PFSK-1 (cell line): ENCODE measurements around the gene EFHD2.

ENCODE experiments used
- FOXP2 ChIP-seq: optimal IDR thresholded peaks from 2 replicates; pipeline ENCODE3; 2011; ENCODE audit warnings: borderline replicate concordance, control low read depth, inconsistent platforms; ENCODE audit not compliant: insufficient read depth; ENCODE audit errors: extremely low read length, extremely low read depth
- POLR2AphosphoS5 ChIP-seq: IDR thresholded peaks from 2 replicates; pipeline ENCODE4 v1.6.1; 2012; ENCODE audit warnings: low read depth, mild to moderate bottlenecking, control low read depth, low read length, moderate library complexity
- REST ChIP-seq, 2 experiments: IDR thresholded peaks; 2 replicates each; pipeline versions ENCODE4 v1.6.1 to v1.8.0; 2011 to 2012; ENCODE audit warnings: low read depth in 2 of 2, low read length in 2 of 2, control low read depth in 1 of 2, inconsistent platforms in 1 of 2, mild to moderate bottlenecking in 1 of 2, moderate library complexity in 1 of 2; ENCODE audit not compliant: insufficient read depth in 1 of 2
- SIN3A ChIP-seq: IDR thresholded peaks from 2 replicates; pipeline ENCODE4 v1.6.1; 2012; ENCODE audit warnings: mild to moderate bottlenecking, low read length, moderate library complexity, borderline replicate concordance; ENCODE audit not compliant: insufficient read depth
- TAF1 ChIP-seq: IDR thresholded peaks from 2 replicates; pipeline ENCODE4 v1.6.1; 2012; ENCODE audit warnings: low read length, control low read depth, borderline replicate concordance; ENCODE audit not compliant: insufficient read depth

Gene EFHD2

GRCh38 chr1:15420853-15421465 lies 11.3 kb downstream of the EFHD2 start:
- no peak for TF ChIP-seq POLR2AphosphoS5
- no peak for TF ChIP-seq TAF1
- no peak for TF ChIP-seq FOXP2
- no peak for TF ChIP-seq SIN3A
- TF ChIP-seq REST (IDR thresholded peaks at IDR 0.05; ENCODE audit: insufficient read depth in 1 of 2, low read depth in 2 of 2, low read length in 2 of 2), result no peak

GRCh38 chr1:15422871-15423270 lies 13.2 kb downstream of the EFHD2 start:
- TF ChIP-seq REST (IDR thresholded peaks at IDR 0.05; ENCODE audit: insufficient read depth in 1 of 2, low read depth in 2 of 2, low read length in 2 of 2) (no peak), POLR2AphosphoS5 (no peak)

- TF ChIP-seq POLR2AphosphoS5, result no peak
- TF ChIP-seq FOXP2, result no peak
- TF ChIP-seq SIN3A, result no peak
Observed at GRCh38 chr1:15423355-15424077, 13.8 kb downstream of the EFHD2 start.

GRCh38 chr1:15424146-15424667 lies 14.5 kb downstream of the EFHD2 start:
- TF ChIP-seq REST (IDR thresholded peaks at IDR 0.05; ENCODE audit: insufficient read depth in 1 of 2, low read depth in 2 of 2, low read length in 2 of 2) (no peak), FOXP2 (no peak)

- TF ChIP-seq REST (IDR thresholded peaks at IDR 0.05; ENCODE audit: insufficient read depth in 1 of 2, low read depth in 2 of 2, low read length in 2 of 2), result no peak
- TF ChIP-seq SIN3A, result no peak
- TF ChIP-seq FOXP2, result no peak
- no peak for TF ChIP-seq POLR2AphosphoS5
- TF ChIP-seq TAF1, result no peak
Observed at GRCh38 chr1:15424981-15425380, 15.3 kb downstream of the EFHD2 start.
